Right forelimb (tissue), 1 donor: ENCODE data around the gene ROS1.

Experiments
- DNase-seq: peaks from one replicate; pipeline ENCODE4 v3.0.0-alpha.2; 2018

ROS1 gene

GRCh38 chr6:117440706-117441525 lies 15.2 kb upstream of the ROS1 start:
- no peak for DNase-seq

GRCh38 chr6:117432273-117432672 lies 6.5 kb upstream of the ROS1 start:
- no peak for DNase-seq

GRCh38 chr6:117423754-117424153 lies 2.0 kb downstream of the ROS1 start:
- DNase-seq, result no peak

GRCh38 chr6:117418320-117418719 lies 7.4 kb downstream of the ROS1 start:
- no peak for DNase-seq

DNA sequence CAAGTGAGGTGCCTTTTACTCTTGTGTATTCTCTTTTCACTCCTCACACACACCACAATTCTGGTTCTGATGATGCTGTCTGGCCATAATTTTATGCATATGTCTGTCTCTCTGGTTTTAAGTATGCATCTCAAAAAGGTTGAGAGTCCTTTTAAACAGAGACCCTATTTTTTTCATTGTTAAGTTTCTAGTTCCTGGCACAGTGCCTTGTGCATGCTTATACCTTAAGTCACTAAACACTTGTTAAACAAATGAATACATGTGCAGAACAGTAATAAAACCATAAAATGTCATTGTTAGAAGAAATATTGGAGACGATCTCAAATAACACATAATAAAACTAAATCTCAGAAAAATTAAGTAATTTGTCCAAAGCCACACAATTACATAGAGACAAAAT lies 7.9 kb downstream of the ROS1 start:
- DNase-seq, result no peak

GRCh38 chr6:117414770-117415169 lies 11.0 kb downstream of the ROS1 start:
- no peak for DNase-seq

GRCh38 chr6:117411474-117411873 lies 14.3 kb downstream of the ROS1 start:
- no peak for DNase-seq

GRCh38 chr6:117409863-117410262 lies 15.9 kb downstream of the ROS1 start:
- no peak for DNase-seq

DNA sequence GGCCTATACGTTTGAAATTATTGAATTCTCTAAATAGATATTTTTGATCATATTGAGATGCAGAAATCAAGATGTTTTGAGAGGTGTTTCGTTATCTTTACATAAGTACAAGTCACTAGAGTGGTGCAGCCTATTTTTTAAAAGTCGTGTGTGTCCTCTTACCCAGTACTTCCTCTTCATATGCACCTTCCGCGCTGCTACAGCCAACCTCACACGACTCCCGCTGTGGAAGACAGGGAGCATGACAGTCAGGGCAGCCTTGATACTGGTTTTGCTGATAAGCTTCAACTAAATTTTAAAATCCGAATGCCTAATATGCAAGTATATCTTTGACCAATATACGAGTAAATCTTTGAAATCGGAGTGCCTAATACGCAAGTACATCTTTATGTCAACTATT lies 16.3 kb downstream of the ROS1 start:
- no peak for DNase-seq

GRCh38 chr6:117404548-117404947 lies 21.2 kb downstream of the ROS1 start:
- DNase-seq, result no peak

GRCh38 chr6:117401799-117402198 lies 23.9 kb downstream of the ROS1 start:
- no peak for DNase-seq

GRCh38 chr6:117399924-117400323 lies 25.8 kb downstream of the ROS1 start:
- DNase-seq, result no peak

DNA sequence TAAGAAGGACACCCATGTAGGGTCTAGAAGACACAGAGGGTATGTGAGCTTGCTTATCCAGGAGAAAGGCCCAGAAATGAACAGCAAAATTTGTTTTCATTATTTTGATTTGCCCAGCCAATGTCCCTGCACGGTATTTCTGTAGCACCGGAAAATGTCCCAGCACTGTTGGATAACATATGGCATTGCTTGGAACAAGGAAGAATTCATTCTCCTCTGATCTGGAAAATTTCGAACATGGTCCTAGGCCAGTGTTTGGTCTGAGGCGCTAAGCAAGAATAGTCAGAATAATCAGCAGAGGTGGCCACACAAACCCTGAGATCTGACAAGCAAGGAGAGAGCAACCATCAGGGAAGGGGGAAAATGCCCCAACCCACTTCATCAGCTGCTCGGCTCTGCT lies 26.6 kb downstream of the ROS1 start:
- no peak for DNase-seq

- no peak for DNase-seq
These were observed 28.1 kb downstream of the ROS1 start for GRCh38 chr6:117397536-117398227.

- no peak for DNase-seq
These were observed 29.5 kb downstream of the ROS1 start for GRCh38 chr6:117396228-117396627.

DNA sequence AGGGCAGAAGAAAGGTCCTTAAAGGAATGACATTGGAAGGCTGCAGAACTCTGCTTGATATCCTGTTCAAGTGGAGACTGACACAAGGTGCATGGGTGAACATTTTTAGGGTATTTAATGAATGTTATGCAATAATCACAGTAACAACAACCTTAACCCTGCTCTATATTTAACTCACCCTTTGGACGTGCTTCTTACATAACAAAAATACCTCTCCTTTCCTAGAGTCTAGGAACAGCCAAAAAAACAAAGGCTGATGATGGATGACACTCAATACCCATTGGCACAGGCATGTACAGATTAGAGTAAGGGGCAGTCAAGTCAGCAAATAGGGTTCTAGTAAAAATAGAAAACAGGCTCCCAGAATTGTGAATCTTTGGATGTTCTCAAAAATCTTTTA lies 30.6 kb downstream of the ROS1 start:
- DNase-seq, result no peak

- no peak for DNase-seq
These were observed 32.7 kb downstream of the ROS1 start for GRCh38 chr6:117393045-117393444.

- no peak for DNase-seq
These were observed 33.7 kb downstream of the ROS1 start for GRCh38 chr6:117391874-117392583.

GRCh38 chr6:117389227-117390057 lies 36.3 kb downstream of the ROS1 start:
- no peak for DNase-seq

DNA sequence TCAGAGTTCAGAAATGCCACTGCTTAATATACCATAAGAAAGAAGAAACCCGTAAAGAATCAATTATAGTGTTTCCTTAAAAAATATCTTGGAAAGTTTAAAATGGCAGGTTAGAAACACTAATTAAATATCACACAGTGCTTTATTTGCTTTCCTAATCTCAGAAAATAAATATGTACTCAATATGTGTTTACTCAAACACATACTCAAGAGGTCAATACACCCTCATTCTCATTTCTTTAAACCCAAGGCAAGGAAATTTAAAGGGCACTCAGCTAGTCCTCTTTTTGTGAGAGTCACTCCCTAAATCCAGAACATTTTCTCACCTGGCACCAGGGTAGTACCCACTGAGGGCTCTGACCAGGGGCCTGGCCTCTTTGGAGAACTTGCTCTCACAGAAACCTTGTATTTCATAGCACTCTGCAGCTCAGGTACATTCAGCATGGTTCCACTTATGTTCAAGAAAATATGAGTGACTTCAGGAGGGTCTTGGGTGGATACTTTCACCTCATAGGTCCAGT lies 38.2 kb downstream of the ROS1 start:
- DNase-seq, result no peak

DNA sequence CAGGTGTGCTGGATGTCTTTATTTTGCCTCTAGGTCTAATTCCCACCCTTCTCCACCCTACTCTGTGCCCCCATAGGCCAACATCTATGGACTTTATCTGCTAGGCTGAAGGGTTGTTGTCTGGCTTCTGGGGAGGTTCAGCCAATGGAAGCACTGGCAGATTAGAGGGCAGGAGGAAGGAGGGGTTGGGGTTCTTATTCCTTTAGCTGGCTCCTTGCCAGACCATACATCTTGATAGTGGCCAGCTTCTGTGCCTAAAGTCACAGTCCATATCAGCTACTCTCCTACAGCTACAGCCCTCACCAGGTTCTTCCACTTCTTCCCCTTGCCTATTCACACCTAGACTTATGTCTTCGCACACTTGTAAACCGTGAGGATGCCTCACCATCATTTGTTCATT lies 41.1 kb downstream of the ROS1 start:
- DNase-seq, result no peak

- no peak for DNase-seq
These were observed 44.0 kb downstream of the ROS1 start for GRCh38 chr6:117381749-117382148.

DNA sequence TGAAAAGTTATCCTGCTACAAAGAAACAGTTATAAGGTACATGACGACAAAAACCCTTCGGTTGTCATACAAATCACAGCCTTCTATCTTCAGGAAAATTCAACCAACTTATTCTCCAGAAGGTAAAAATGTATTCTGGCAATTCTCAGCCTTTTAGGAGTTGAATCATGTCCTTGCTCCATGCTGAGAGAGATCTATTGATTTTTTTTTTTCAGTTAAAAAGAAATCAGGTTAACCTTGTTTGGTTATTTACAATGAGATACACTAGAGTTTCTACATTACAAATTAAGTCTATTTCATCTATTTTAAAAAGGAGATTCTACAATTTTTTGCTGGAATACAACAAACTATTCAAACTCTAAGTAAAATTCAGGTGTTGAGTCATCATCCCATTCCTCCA lies 45.4 kb downstream of the ROS1 start:
- DNase-seq, result no peak
